ENCODE measurements around the gene CGRRF1. TPM values are rescaled to one million over a fixed set of nuclear protein-coding genes. Genes with fewer than 3 reads are reported as not detected.

Gene CGRRF1
- total RNA-seq, 1 donor from 2014 or later, result 20.4 TPM

DNA sequence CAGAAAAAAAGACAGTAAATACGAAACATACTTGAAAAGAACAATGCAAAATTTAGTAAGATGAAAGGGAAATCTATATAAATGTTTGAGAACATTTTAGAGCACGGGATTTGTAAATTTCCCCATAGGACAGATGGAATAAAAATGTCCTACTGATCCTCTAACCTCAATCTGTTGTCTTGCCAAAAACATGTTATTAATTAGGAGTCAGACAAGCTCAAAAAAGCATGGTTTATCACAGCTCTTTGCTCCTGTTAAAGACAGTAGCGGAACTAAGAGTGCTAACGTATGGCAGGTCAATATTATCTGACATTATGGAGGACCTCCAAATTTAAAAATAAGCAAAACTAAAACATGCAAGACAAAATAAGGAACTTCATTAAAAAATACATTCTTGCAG lies 33.8 kb upstream of the CGRRF1 start:
- no peak overlapping the region for H3K27ac ChIP-seq (ENCODE audit: low read depth, low read length)
- H3K9ac ChIP-seq (ENCODE audit: low read depth in 1 of 3, low read length in 3 of 3), result no peak overlapping the region
- no peak overlapping the region for H3K4me3 ChIP-seq (ENCODE audit: low read length in 3 of 3)
- no peaks in the 10 kb centered on the region for H3K9me3 ChIP-seq (ENCODE audit: control insufficient read depth in 3 of 3, low read length in 3 of 3)
- H3K36me3 ChIP-seq (ENCODE audit: control insufficient read depth in 3 of 3, insufficient read depth in 3 of 3, low read length in 3 of 3), result peaks cover 0 to 6% (median 3%) of the 10 kb centered on the region in 3 donors
- H3K27me3 ChIP-seq (ENCODE audit: control insufficient read depth in 3 of 3, insufficient read depth in 3 of 3, low read length in 3 of 3), result no peaks in the 10 kb centered on the region
- peaks cover 0 to 8% (median 6%) of the 10 kb centered on the region in 3 donors for H3K4me1 ChIP-seq (ENCODE audit: control insufficient read depth in 3 of 3, insufficient read depth in 3 of 3, low read length in 3 of 3)

DNA sequence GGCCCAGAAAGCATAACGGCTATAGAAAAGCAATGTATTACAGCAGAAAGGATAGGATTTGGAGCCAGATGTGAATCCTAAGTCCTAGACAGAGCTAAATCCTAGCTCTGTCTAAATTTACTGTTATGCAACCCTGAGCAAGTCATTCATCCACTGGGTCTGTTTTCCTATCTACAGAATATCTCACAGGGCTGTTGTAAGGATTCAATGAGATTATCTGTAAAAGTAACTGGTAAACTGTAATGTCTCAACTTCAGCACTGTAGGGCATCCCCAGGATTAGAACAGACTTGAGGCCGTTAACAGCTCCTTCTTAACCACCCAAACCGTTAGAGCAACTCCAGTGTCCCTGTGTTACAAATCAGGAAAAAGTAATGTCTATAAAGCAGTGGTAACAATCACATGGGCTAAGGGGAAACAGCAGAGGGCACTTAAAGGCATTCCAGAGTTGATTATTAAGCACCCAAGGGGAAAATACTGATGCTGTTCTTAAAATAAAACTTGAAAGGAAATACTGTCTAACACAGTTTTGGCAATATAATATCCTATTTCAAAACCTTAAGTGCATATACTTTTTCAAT lies 31.0 kb upstream of the CGRRF1 start:
- Histone ChIP-seq H3K36me3 (ENCODE audit: control insufficient read depth in 3 of 3, insufficient read depth in 3 of 3, low read length in 3 of 3) (peaks cover 0 to 19% (median 3%) of the 10 kb centered on the region in 3 donors), H3K4me1 (ENCODE audit: control insufficient read depth in 3 of 3, insufficient read depth in 3 of 3, low read length in 3 of 3) (peaks cover 0 to 15% (median 6%) of the 10 kb centered on the region in 3 donors), H3K4me3 (ENCODE audit: low read length in 3 of 3) (no peak overlapping the region), H3K27ac (ENCODE audit: low read depth, low read length) (peak overlapping the region; percentile 40), H3K9ac (ENCODE audit: low read depth in 1 of 3, low read length in 3 of 3) (peak overlapping the region in 1 of 3 donors; percentile 11), H3K9me3 (ENCODE audit: control insufficient read depth in 3 of 3, low read length in 3 of 3) (no peaks in the 10 kb centered on the region), H3K27me3 (ENCODE audit: control insufficient read depth in 3 of 3, insufficient read depth in 3 of 3, low read length in 3 of 3) (no peaks in the 10 kb centered on the region)

DNA sequence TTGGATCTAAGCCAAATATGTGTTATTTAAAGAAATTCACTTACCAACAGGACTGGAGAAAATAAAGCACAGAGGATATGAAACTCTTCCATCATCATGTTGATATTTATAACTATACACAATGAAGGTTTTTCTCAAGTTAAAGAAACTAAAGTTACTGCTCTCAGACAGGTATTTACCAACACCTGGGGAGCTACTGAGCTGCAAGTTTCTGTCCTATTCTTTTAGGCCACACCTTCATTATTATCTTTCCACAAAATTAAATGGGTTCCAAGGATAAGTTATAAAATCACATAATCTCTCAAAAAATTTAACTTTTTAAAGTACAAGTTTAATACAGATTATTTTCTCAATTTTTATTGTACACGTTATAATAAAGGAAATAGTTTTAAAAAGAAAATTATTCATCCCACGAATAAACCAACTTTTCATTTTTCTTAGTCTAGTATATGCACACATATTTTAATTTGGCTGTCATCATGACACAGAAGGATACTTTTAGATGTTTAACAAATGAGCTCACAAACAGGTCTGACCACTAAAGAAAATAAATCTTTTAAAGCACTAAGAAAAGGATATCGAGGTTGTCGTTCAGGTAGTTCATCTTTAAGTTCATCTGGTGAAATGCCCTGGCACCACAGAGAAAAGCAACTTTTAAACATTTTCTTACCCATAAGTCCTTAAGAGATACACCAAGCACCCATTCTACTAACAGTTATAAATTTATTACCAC lies 28.7 kb upstream of the CGRRF1 start:
- H3K4me3 ChIP-seq (ENCODE audit: low read length in 3 of 3), result no peak overlapping the region
- H3K9ac ChIP-seq (ENCODE audit: low read depth in 1 of 3, low read length in 3 of 3), result no peak overlapping the region
- peaks cover 0 to 15% (median 6%) of the 10 kb centered on the region in 3 donors for H3K4me1 ChIP-seq (ENCODE audit: control insufficient read depth in 3 of 3, insufficient read depth in 3 of 3, low read length in 3 of 3)
- H3K27me3 ChIP-seq (ENCODE audit: control insufficient read depth in 3 of 3, insufficient read depth in 3 of 3, low read length in 3 of 3), result no peaks in the 10 kb centered on the region
- H3K27ac ChIP-seq (ENCODE audit: low read depth, low read length), result no peak overlapping the region
- no peaks in the 10 kb centered on the region for H3K9me3 ChIP-seq (ENCODE audit: control insufficient read depth in 3 of 3, low read length in 3 of 3)
- peaks cover 0 to 19% (median 0%) of the 10 kb centered on the region in 3 donors for H3K36me3 ChIP-seq (ENCODE audit: control insufficient read depth in 3 of 3, insufficient read depth in 3 of 3, low read length in 3 of 3)

DNA sequence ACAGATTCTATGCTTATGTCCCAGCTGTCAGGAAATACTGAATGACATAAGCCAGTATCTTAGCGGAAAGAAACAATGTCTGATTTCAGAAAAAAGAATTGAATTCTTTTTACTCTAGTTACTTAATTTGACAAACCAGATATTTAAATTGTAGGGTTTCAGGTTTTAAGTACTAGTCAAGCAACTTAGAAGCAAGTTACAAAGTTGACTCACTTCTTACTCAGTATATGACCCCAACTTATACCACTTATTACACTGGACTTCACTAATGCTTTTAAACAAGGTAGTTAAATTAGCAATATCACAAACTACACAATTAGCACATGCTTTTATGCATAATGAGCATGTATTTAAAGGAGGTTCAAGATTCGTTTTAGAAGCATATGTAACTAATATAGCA lies 28.0 kb upstream of the CGRRF1 start:
- H3K36me3 ChIP-seq (ENCODE audit: control insufficient read depth in 3 of 3, insufficient read depth in 3 of 3, low read length in 3 of 3), result peaks cover 0 to 16% (median 0%) of the 10 kb centered on the region in 3 donors
- H3K4me3 ChIP-seq (ENCODE audit: low read length in 3 of 3), result no peak overlapping the region
- H3K4me1 ChIP-seq (ENCODE audit: control insufficient read depth in 3 of 3, insufficient read depth in 3 of 3, low read length in 3 of 3), result peaks cover 0 to 19% (median 6%) of the 10 kb centered on the region in 3 donors
- H3K9ac ChIP-seq (ENCODE audit: low read depth in 1 of 3, low read length in 3 of 3), result no peak overlapping the region
- H3K27ac ChIP-seq (ENCODE audit: low read depth, low read length), result no peak overlapping the region
- H3K27me3 ChIP-seq (ENCODE audit: control insufficient read depth in 3 of 3, insufficient read depth in 3 of 3, low read length in 3 of 3), result no peaks in the 10 kb centered on the region
- H3K9me3 ChIP-seq (ENCODE audit: control insufficient read depth in 3 of 3, low read length in 3 of 3), result no peaks in the 10 kb centered on the region

DNA sequence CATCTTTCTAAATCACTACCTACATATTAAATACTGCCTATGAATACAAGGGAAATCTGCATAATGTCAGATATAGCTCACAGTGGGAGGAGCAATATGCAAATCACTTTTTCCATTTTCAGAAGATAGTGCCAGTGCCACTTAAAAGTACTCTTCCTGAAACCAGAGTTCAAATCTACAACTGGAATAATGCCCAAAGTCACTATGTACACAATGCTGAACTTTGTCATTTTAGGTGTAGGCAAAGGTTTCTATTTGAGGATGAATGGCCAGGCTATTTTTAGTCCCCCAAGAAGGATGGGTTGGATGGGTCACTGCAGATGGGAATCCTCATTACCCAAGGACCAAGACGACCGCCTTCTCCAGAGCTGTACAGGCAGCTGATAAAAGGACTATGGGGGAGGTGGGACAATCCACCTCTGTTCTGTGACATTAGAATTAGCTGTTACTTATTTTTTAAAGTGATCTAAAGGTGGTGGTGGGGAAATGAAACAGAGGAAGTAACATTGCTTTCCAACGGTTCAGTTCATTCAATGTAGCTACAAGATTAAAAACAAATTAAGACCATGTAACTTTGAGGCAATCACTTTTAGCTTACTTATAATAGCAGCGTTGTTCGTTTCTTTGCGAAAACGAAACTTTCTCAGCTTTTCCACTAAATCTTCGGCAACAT lies 26.5 kb upstream of the CGRRF1 start:
- peaks cover 5 to 27% (median 10%) of the 10 kb centered on the region in 3 donors for H3K4me1 ChIP-seq (ENCODE audit: control insufficient read depth in 3 of 3, insufficient read depth in 3 of 3, low read length in 3 of 3)
- H3K9ac ChIP-seq (ENCODE audit: low read depth in 1 of 3, low read length in 3 of 3), result no peak overlapping the region
- H3K4me3 ChIP-seq (ENCODE audit: low read length in 3 of 3), result no peak overlapping the region
- H3K27ac ChIP-seq (ENCODE audit: low read depth, low read length), result no peak overlapping the region
- H3K9me3 ChIP-seq (ENCODE audit: control insufficient read depth in 3 of 3, low read length in 3 of 3), result no peaks in the 10 kb centered on the region
- peaks cover 0 to 16% (median 0%) of the 10 kb centered on the region in 3 donors for H3K36me3 ChIP-seq (ENCODE audit: control insufficient read depth in 3 of 3, insufficient read depth in 3 of 3, low read length in 3 of 3)
- no peaks in the 10 kb centered on the region for H3K27me3 ChIP-seq (ENCODE audit: control insufficient read depth in 3 of 3, insufficient read depth in 3 of 3, low read length in 3 of 3)

DNA sequence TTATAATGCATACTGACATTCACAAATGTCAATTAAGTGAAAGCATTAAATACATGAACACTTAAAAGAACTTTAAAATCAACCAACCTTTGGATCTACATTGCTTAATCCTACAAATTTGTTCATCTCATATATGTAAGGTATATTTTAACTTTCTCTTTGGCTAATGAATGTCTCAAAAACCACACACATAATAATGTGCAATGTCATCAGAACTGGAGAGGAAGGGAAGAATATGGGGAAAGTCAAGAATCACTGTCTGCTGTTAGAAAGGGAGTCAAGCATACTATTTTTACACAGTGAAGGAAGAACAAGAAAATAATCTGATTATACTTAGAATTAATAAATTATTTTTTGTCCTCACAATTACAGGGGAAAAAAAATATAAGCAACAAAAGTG lies 25.9 kb upstream of the CGRRF1 start:
- H3K27ac ChIP-seq (ENCODE audit: low read depth, low read length), result no peak overlapping the region
- no peaks in the 10 kb centered on the region for H3K27me3 ChIP-seq (ENCODE audit: control insufficient read depth in 3 of 3, insufficient read depth in 3 of 3, low read length in 3 of 3)
- no peaks in the 10 kb centered on the region for H3K9me3 ChIP-seq (ENCODE audit: control insufficient read depth in 3 of 3, low read length in 3 of 3)
- no peak overlapping the region for H3K9ac ChIP-seq (ENCODE audit: low read depth in 1 of 3, low read length in 3 of 3)
- no peak overlapping the region for H3K4me3 ChIP-seq (ENCODE audit: low read length in 3 of 3)
- H3K36me3 ChIP-seq (ENCODE audit: control insufficient read depth in 3 of 3, insufficient read depth in 3 of 3, low read length in 3 of 3), result peaks cover 0 to 13% (median 0%) of the 10 kb centered on the region in 3 donors
- peaks cover 5 to 21% (median 5%) of the 10 kb centered on the region in 3 donors for H3K4me1 ChIP-seq (ENCODE audit: control insufficient read depth in 3 of 3, insufficient read depth in 3 of 3, low read length in 3 of 3)

DNA sequence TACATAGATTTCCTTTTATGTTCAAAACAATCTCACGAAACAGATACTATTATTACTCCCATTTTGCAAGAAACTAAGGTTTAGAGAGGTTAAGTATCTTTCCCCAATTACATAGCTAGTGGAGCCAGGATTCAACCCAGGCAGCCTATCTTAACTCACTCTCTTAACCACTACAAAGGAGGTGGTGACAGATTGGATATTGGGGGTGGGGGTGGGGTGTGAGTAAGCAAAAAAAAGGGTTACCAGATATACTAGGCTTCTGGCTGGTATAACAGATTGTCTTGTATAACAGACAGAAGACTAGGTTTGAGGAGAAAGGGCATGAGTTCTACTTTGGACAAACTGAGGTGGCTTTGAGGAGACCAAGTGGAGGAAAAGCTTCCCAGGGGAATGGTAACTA lies 23.0 kb upstream of the CGRRF1 start:
- no peak overlapping the region for H3K9ac ChIP-seq (ENCODE audit: low read depth in 1 of 3, low read length in 3 of 3)
- no peak overlapping the region for H3K4me3 ChIP-seq (ENCODE audit: low read length in 3 of 3)
- H3K9me3 ChIP-seq (ENCODE audit: control insufficient read depth in 3 of 3, low read length in 3 of 3), result no peaks in the 10 kb centered on the region
- no peaks in the 10 kb centered on the region for H3K27me3 ChIP-seq (ENCODE audit: control insufficient read depth in 3 of 3, insufficient read depth in 3 of 3, low read length in 3 of 3)
- peaks cover 11 to 25% (median 12%) of the 10 kb centered on the region in 3 donors for H3K4me1 ChIP-seq (ENCODE audit: control insufficient read depth in 3 of 3, insufficient read depth in 3 of 3, low read length in 3 of 3)
- H3K36me3 ChIP-seq (ENCODE audit: control insufficient read depth in 3 of 3, insufficient read depth in 3 of 3, low read length in 3 of 3), result peaks cover 0 to 13% (median 0%) of the 10 kb centered on the region in 3 donors
- no peak overlapping the region for H3K27ac ChIP-seq (ENCODE audit: low read depth, low read length)

DNA sequence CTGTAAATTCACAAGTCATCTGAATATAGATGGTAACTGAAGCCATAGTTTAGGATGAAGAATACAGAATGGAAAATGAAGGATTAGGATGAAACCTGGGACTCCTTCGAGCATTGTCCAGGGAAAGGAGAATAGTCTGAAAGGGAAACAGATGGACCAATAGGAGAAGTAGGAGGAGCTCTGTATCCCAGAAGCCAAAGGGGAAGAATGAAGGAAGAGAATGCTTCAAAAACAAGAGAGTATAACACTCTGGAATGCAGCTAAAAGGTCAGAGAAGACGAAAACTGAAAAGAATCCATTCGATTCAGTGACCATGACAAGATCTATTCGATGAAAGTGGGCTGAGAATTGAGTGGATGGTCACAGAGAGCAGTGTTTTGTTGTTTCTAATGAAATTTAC lies 21.9 kb upstream of the CGRRF1 start:
- Histone ChIP-seq H3K27me3 (ENCODE audit: control insufficient read depth in 3 of 3, insufficient read depth in 3 of 3, low read length in 3 of 3) (no peaks in the 10 kb centered on the region), H3K4me3 (ENCODE audit: low read length in 3 of 3) (peak overlapping the region; percentile 83 to 94 (median 88)), H3K36me3 (ENCODE audit: control insufficient read depth in 3 of 3, insufficient read depth in 3 of 3, low read length in 3 of 3) (peaks cover 0 to 5% (median 0%) of the 10 kb centered on the region in 3 donors), H3K9me3 (ENCODE audit: control insufficient read depth in 3 of 3, low read length in 3 of 3) (no peaks in the 10 kb centered on the region), H3K4me1 (ENCODE audit: control insufficient read depth in 3 of 3, insufficient read depth in 3 of 3, low read length in 3 of 3) (peaks cover 11 to 25% (median 12%) of the 10 kb centered on the region in 3 donors), H3K27ac (ENCODE audit: low read depth, low read length) (peak overlapping the region; percentile 90), H3K9ac (ENCODE audit: low read depth in 1 of 3, low read length in 3 of 3) (peak overlapping the region; percentile 91 to 93 (median 91))

DNA sequence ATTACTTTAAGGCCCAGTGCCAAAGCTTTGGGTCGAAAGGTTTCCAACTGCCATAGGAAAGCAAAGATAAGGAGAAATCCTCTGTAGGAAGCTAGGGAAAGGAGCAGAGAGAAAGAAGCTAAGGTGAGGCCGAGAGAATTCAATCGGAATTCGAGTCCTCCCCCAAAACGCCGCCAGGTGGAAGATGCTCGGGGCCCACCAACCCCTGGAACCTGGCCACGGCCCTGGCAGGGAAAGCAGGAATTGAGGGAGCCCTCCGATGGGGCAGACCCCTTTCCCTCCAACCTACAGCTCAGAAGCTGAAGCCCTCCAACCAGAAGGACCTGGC lies 21.4 kb upstream of the CGRRF1 start:
- H3K36me3 ChIP-seq (ENCODE audit: control insufficient read depth in 3 of 3, insufficient read depth in 3 of 3, low read length in 3 of 3), result peaks cover 0 to under 1% (median 0%) of the 10 kb centered on the region in 3 donors
- H3K4me1 ChIP-seq (ENCODE audit: control insufficient read depth in 3 of 3, insufficient read depth in 3 of 3, low read length in 3 of 3), result peaks cover 11 to 20% (median 12%) of the 10 kb centered on the region in 3 donors

More for the DNA sequence above, 21.4 kb upstream of the CGRRF1 start:
- Histone ChIP-seq H3K9ac (ENCODE audit: low read depth in 1 of 3, low read length in 3 of 3) (peak overlapping the region; percentile 91 to 93 (median 91)), H3K27ac (ENCODE audit: low read depth, low read length) (peak overlapping the region; percentile 90), H3K9me3 (ENCODE audit: control insufficient read depth in 3 of 3, low read length in 3 of 3) (no peaks in the 10 kb centered on the region), H3K4me3 (ENCODE audit: low read length in 3 of 3) (peak overlapping the region; percentile 83 to 94 (median 88)), H3K27me3 (ENCODE audit: control insufficient read depth in 3 of 3, insufficient read depth in 3 of 3, low read length in 3 of 3) (no peaks in the 10 kb centered on the region)
